WTC11 (cell line): ENCODE results near the gene PI4KB. TPM values are rescaled to one million over a fixed set of nuclear protein-coding genes. Genes with fewer than 3 reads are reported as not detected.

ENCODE experiments used
- ATAC-seq: fragments of 200-7000 bp; cut with Tn5 transposase; 2 replicates; pipeline ENCODE4 v1.10.0; 2021; ENCODE audit warnings: mild to moderate bottlenecking, moderate library complexity
- CTCF ChIA-PET: fragments of 300-600 bp; sonication (Branson Sonifier 250); formaldehyde crosslinking; loops from one replicate; lab custom pipeline; 2021; ENCODE audit warnings: antibody characterized with exemption; lab: Charles Lee
- POLR2A ChIA-PET: fragments of 350-600 bp; sonication (Branson Sonifier 250); formaldehyde crosslinking; loops from one replicate; lab custom pipeline; 2021; ENCODE audit warnings: antibody characterized with exemption; lab: Charles Lee
- DNase-seq: peaks from one replicate; pipeline ENCODE4 v3.0.0; 2021; ENCODE audit warnings: low spot score
- H3K27ac Mint-ChIP-seq: 2 replicates; pipeline ENCODE4 v1.8.0; 2021; ENCODE audit warnings: mixed read lengths
- H3K27me3 Mint-ChIP-seq: 2 replicates; pipeline ENCODE4 v1.8.0; 2021; ENCODE audit warnings: low read depth, mild to moderate bottlenecking, moderate library complexity, mixed read lengths
- H3K36me3 Mint-ChIP-seq: 2 replicates; pipeline ENCODE4 v1.8.0; 2021; ENCODE audit warnings: mixed read lengths
- H3K4me1 Mint-ChIP-seq: 2 replicates; pipeline ENCODE4 v1.8.0; 2022; ENCODE audit warnings: mixed read lengths
- H3K4me3 Mint-ChIP-seq: 2 replicates; pipeline ENCODE4 v1.8.0; 2021; ENCODE audit warnings: mild to moderate bottlenecking, moderate library complexity, mixed read lengths
- H3K9me3 Mint-ChIP-seq: 2 replicates; pipeline ENCODE4 v1.8.0; 2021; ENCODE audit warnings: mixed read lengths
- CBFB ChIP-seq: sonication (generic); formaldehyde crosslinking; IDR thresholded peaks from 2 replicates; pipeline ENCODE4 v1.8.1; 2022; ENCODE audit warnings: mild to moderate bottlenecking, low read depth, missing genetic modification reagents
- ELF4 ChIP-seq: sonication (generic); formaldehyde crosslinking; IDR thresholded peaks from 2 replicates; pipeline ENCODE4 v1.8.1; 2022; ENCODE audit warnings: low read depth, mild to moderate bottlenecking, moderate library complexity, missing genetic modification reagents
- NFE2L1 ChIP-seq: sonication (generic); formaldehyde crosslinking; IDR thresholded peaks from 2 replicates; pipeline ENCODE4 v1.8.1; 2023; ENCODE audit warnings: missing genetic modification reagents
- NR1H2 ChIP-seq: sonication (generic); formaldehyde crosslinking; IDR thresholded peaks from 2 replicates; pipeline ENCODE4 v1.9.0; 2021; ENCODE audit warnings: mild to moderate bottlenecking, moderate library complexity, missing genetic modification reagents
- RELA ChIP-seq: sonication (generic); formaldehyde crosslinking; IDR thresholded peaks from 2 replicates; pipeline ENCODE4 v1.8.1; 2022; ENCODE audit warnings: missing genetic modification reagents, mild to moderate bottlenecking, borderline replicate concordance
- SMAD3 ChIP-seq: sonication (generic); formaldehyde crosslinking; IDR thresholded peaks from 2 replicates; pipeline ENCODE4 v1.8.0; 2022; ENCODE audit warnings: missing genetic modification reagents, mild to moderate bottlenecking, borderline replicate concordance
- SP1 ChIP-seq: sonication (generic); formaldehyde crosslinking; conservative IDR thresholded peaks from 2 replicates; pipeline ENCODE4 v1.8.1; 2022; ENCODE audit warnings: missing genetic modification reagents
- TEAD1 ChIP-seq: sonication (generic); formaldehyde crosslinking; IDR thresholded peaks from 2 replicates; pipeline ENCODE4 v1.8.0; 2022; ENCODE audit warnings: mild to moderate bottlenecking, missing genetic modification reagents
- ZNF121 ChIP-seq: sonication (generic); formaldehyde crosslinking; IDR thresholded peaks from 2 replicates; pipeline ENCODE4 v1.8.0; 2023; ENCODE audit warnings: missing genetic modification reagents
- total RNA-seq: library from RNA; stranded (reverse); gene quantifications from 3 replicates; pipeline ENCODE4 v1.2.3, GENCODE V29; 2021
- TF ChIP-seq, protein P1 (sequence below): fragments of 250-450 bp; sonication (Bioruptor Pico); IDR thresholded peaks from 2 replicates; pipeline ENCODE4 v1.9.0; 2021; ENCODE audit warnings: mild to moderate bottlenecking
- TF ChIP-seq, protein P2 (sequence below): sonication (generic); formaldehyde crosslinking; IDR thresholded peaks from 2 replicates; pipeline ENCODE4 v1.8.1; 2022; ENCODE audit warnings: missing genetic modification reagents, borderline replicate concordance
- TF ChIP-seq, protein P3 (sequence below): sonication (generic); formaldehyde crosslinking; IDR thresholded peaks from 2 replicates; pipeline ENCODE4 v1.8.1; 2023; ENCODE audit warnings: mild to moderate bottlenecking, missing genetic modification reagents, moderate library complexity
- TF ChIP-seq, protein P4 (sequence below): sonication (generic); formaldehyde crosslinking; IDR thresholded peaks from 2 replicates; pipeline ENCODE4 v1.8.0; 2022; ENCODE audit warnings: mild to moderate bottlenecking, missing genetic modification reagents
- TF ChIP-seq, protein P5 (sequence below): sonication (generic); formaldehyde crosslinking; IDR thresholded peaks from 2 replicates; pipeline ENCODE4 v1.8.1; 2022; ENCODE audit warnings: low read depth, mild to moderate bottlenecking, moderate library complexity, missing genetic modification reagents, borderline replicate concordance
- TF ChIP-seq, protein P6 (sequence below): sonication (generic); formaldehyde crosslinking; conservative IDR thresholded peaks from 2 replicates; pipeline ENCODE4 v1.8.1; 2022; ENCODE audit warnings: mild to moderate bottlenecking, missing genetic modification reagents
- TF ChIP-seq, protein P7 (sequence below): sonication (generic); formaldehyde crosslinking; IDR thresholded peaks from 2 replicates; pipeline ENCODE4 v1.8.1; 2022; ENCODE audit warnings: mild to moderate bottlenecking, moderate library complexity, missing genetic modification reagents
- TF ChIP-seq, protein P8 (sequence below): fragments of 200-600 bp; IDR thresholded peaks from 2 replicates; pipeline ENCODE4 v1.8.0; 2022; ENCODE audit warnings: antibody characterized with exemption
- TF ChIP-seq, protein P9 (sequence below): sonication (generic); formaldehyde crosslinking; IDR thresholded peaks from 2 replicates; pipeline ENCODE4 v1.8.1; 2022; ENCODE audit warnings: low read depth, missing genetic modification reagents, borderline replicate concordance

PI4KB gene
- total RNA-seq, 1 experiment from 2014 or later: 33.6 TPM

DNA sequence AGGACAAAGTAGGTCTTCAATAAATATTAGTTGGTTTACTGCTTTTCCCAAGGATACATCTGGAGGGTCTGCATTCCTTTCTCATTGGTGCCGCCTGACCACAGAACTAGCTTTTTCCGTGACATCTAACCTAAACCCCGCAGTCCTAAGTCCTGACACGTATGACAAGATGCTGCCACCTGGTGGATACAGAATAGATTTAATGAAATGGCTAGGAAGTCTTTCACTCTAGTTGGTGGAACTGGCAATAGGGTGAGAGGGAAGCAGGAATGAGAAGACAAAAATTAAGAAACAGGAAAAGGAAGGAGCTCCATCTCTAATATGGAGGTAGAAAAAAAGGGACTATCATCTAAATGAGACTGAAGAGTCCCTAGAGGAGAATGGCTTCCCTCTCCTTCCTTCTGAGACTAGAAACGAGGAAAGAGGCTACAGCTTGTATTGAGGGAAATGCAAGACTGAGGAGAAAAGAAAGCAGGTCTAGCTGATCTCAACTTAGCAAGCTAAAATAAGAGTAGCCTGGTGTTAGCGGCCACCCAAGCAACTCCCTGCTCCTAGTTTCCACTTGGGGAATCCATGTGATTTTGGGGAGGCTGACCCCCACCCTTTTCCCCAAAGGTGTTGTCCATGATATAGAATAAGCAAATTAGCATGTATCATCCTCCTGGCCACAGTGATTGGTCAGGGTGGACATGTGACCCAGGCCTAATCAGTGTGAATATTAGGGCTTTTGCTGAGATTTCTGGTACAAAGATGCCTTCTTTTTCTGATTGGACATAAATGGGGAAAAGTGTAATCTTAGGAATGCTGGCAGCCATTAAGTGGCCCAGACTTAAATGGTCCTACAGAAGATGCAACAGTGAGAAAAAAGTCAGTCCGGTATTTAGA lies 13.9 kb upstream of the PI4KB start (continued):
- no peak for TF ChIP-seq TEAD1
- TF ChIP-seq, protein P1, sequence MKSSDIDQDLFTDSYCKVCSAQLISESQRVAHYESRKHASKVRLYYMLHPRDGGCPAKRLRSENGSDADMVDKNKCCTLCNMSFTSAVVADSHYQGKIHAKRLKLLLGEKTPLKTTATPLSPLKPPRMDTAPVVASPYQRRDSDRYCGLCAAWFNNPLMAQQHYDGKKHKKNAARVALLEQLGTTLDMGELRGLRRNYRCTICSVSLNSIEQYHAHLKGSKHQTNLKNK (CRISPR knock-in tag): no peak
- no peak for TF ChIP-seq ZNF121 (CRISPR knock-in tag)
- TF ChIP-seq NFE2L1 (CRISPR knock-in tag): no peak

DNA sequence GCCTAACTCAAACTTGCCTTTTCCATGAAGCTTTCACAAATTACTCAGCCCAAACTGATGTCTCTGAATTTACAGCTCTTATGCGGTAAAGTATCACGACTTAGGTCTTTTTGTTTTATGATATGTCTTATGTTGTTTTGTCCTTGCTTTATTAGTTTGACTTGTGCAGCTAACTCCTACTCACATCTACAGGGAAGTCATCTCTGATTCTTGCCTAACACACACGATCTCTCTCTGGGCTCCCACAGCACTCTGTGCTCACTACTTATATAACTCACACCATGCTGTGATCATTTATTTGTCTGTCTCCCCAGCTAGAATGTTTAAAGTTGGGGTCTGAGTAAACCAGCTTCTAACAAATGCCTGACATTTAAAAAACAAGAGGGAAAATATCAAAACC lies 9.3 kb upstream of the PI4KB start:
- no peaks in the 10 kb centered on the region for H3K36me3 Mint-ChIP-seq
- no peaks in the 10 kb centered on the region for H3K4me1 Mint-ChIP-seq
- no peak for ATAC-seq
- no peaks in the 10 kb centered on the region for H3K9me3 Mint-ChIP-seq
- DNase-seq: no peak
- no peak overlapping the region for H3K4me3 Mint-ChIP-seq
- TF ChIP-seq SMAD3 (CRISPR knock-in tag) (no peak), SP1 (no peak), NR1H2 (CRISPR knock-in tag) (no peak)
- TF ChIP-seq, protein P2, sequence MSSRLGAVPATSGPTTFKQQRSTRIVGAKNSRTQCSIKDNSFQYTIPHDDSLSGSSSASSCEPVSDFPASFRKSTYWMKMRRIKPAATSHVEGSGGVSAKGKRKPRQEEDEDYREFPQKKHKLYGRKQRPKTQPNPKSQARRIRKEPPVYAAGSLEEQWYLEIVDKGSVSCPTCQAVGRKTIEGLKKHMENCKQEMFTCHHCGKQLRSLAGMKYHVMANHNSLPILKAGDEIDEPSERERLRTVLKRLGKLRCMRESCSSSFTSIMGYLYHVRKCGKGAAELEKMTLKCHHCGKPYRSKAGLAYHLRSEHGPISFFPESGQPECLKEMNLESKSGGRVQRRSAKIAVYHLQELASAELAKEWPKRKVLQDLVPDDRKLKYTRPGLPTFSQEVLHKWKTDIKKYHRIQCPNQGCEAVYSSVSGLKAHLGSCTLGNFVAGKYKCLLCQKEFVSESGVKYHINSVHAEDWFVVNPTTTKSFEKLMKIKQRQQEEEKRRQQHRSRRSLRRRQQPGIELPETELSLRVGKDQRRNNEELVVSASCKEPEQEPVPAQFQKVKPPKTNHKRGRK (CRISPR knock-in tag): no peak
- TF ChIP-seq, protein P3, sequence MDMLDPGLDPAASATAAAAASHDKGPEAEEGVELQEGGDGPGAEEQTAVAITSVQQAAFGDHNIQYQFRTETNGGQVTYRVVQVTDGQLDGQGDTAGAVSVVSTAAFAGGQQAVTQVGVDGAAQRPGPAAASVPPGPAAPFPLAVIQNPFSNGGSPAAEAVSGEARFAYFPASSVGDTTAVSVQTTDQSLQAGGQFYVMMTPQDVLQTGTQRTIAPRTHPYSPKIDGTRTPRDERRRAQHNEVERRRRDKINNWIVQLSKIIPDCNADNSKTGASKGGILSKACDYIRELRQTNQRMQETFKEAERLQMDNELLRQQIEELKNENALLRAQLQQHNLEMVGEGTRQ (CRISPR knock-in tag): no peak
- TF ChIP-seq, protein P4, sequence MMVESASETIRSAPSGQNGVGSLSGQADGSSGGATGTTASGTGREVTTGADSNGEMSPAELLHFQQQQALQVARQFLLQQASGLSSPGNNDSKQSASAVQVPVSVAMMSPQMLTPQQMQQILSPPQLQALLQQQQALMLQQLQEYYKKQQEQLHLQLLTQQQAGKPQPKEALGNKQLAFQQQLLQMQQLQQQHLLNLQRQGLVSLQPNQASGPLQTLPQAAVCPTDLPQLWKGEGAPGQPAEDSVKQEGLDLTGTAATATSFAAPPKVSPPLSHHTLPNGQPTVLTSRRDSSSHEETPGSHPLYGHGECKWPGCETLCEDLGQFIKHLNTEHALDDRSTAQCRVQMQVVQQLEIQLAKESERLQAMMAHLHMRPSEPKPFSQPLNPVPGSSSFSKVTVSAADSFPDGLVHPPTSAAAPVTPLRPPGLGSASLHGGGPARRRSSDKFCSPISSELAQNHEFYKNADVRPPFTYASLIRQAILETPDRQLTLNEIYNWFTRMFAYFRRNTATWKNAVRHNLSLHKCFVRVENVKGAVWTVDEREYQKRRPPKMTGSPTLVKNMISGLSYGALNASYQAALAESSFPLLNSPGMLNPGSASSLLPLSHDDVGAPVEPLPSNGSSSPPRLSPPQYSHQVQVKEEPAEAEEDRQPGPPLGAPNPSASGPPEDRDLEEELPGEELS (CRISPR knock-in tag): no peak
- TF ChIP-seq, protein P5, sequence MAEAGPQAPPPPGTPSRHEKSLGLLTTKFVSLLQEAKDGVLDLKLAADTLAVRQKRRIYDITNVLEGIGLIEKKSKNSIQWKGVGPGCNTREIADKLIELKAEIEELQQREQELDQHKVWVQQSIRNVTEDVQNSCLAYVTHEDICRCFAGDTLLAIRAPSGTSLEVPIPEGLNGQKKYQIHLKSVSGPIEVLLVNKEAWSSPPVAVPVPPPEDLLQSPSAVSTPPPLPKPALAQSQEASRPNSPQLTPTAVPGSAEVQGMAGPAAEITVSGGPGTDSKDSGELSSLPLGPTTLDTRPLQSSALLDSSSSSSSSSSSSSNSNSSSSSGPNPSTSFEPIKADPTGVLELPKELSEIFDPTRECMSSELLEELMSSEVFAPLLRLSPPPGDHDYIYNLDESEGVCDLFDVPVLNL (CRISPR knock-in tag): no peak
- TF ChIP-seq, protein P6, sequence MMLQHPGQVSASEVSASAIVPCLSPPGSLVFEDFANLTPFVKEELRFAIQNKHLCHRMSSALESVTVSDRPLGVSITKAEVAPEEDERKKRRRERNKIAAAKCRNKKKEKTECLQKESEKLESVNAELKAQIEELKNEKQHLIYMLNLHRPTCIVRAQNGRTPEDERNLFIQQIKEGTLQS (CRISPR knock-in tag): no peak
- H3K27ac Mint-ChIP-seq: no peak overlapping the region
- H3K27me3 Mint-ChIP-seq: no peaks in the 10 kb centered on the region; the same call in 1 of the 2 replicates
- CTCF ChIA-PET: interaction anchor here (1.0 to 1.2 kb wide), 2 partner anchors 34 to 36 kb away, joined by 4 to 5 read pairs; no protein-coding TSS in a partner anchor
- POLR2A ChIA-PET: interaction anchor here (1.4 kb wide), 1 partner anchor 9 kb away, joined by 12 read pairs; the partner anchor contains the start of gene PI4KB

DNA sequence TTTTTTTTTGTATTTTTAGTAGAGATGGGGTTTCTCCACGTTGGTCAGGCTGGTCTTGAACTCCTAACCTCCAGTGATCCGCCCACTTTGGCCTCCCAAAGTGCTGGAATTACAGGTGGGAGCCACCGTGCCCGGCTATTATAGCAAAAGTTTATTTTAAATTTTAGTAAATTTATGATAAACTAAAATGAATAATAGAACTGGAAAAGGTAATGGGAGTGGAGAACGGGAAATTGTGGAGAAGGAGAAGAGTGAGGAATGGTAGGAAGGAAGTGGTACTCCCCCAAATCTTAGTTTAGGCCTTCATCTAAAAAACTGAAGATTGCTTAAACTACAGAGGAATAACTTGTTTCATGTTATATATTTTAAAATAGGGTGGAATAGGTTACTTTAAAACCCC lies 7.6 kb upstream of the PI4KB start:
- DNase-seq (no peak), ATAC-seq (no peak)
- CTCF ChIA-PET: no interaction called here
- POLR2A ChIA-PET: no interaction called here
- Mint-ChIP-seq H3K36me3 (no peaks in the 10 kb centered on the region), H3K4me1 (no peaks in the 10 kb centered on the region), H3K27ac (no peak overlapping the region), H3K4me3 (no peak overlapping the region), H3K9me3 (no peaks in the 10 kb centered on the region), H3K27me3 (no peaks in the 10 kb centered on the region; the same call in 1 of the 2 replicates)
- TF ChIP-seq, protein P6 (CRISPR knock-in tag): no peak
- TF ChIP-seq, protein P7, sequence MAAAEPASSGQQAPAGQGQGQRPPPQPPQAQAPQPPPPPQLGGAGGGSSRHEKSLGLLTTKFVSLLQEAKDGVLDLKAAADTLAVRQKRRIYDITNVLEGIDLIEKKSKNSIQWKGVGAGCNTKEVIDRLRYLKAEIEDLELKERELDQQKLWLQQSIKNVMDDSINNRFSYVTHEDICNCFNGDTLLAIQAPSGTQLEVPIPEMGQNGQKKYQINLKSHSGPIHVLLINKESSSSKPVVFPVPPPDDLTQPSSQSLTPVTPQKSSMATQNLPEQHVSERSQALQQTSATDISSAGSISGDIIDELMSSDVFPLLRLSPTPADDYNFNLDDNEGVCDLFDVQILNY (CRISPR knock-in tag): no peak
- TF ChIP-seq, protein P5 (CRISPR knock-in tag): no peak
- TF ChIP-seq, protein P8, sequence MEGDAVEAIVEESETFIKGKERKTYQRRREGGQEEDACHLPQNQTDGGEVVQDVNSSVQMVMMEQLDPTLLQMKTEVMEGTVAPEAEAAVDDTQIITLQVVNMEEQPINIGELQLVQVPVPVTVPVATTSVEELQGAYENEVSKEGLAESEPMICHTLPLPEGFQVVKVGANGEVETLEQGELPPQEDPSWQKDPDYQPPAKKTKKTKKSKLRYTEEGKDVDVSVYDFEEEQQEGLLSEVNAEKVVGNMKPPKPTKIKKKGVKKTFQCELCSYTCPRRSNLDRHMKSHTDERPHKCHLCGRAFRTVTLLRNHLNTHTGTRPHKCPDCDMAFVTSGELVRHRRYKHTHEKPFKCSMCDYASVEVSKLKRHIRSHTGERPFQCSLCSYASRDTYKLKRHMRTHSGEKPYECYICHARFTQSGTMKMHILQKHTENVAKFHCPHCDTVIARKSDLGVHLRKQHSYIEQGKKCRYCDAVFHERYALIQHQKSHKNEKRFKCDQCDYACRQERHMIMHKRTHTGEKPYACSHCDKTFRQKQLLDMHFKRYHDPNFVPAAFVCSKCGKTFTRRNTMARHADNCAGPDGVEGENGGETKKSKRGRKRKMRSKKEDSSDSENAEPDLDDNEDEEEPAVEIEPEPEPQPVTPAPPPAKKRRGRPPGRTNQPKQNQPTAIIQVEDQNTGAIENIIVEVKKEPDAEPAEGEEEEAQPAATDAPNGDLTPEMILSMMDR: no peak
- no peak for TF ChIP-seq ELF4
- TF ChIP-seq RELA (CRISPR knock-in tag): no peak
- no peak for TF ChIP-seq CBFB (CRISPR knock-in tag)
- TF ChIP-seq, protein P9, sequence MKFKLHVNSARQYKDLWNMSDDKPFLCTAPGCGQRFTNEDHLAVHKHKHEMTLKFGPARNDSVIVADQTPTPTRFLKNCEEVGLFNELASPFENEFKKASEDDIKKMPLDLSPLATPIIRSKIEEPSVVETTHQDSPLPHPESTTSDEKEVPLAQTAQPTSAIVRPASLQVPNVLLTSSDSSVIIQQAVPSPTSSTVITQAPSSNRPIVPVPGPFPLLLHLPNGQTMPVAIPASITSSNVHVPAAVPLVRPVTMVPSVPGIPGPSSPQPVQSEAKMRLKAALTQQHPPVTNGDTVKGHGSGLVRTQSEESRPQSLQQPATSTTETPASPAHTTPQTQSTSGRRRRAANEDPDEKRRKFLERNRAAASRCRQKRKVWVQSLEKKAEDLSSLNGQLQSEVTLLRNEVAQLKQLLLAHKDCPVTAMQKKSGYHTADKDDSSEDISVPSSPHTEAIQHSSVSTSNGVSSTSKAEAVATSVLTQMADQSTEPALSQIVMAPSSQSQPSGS (CRISPR knock-in tag): no peak
